Neuron (in vitro differentiated cells): ENCODE data around the gene SH3BP4.

Source experiments
- H2AFZ ChIP-seq: one replicate; pipeline ENCODE4 v1.6.1; 2013; ENCODE audit warnings: low read depth, mild to moderate bottlenecking, inconsistent platforms, low read length, moderate library complexity
- H3K27me3 ChIP-seq: one replicate; pipeline ENCODE4 v1.6.1; 2013; ENCODE audit warnings: low read length; ENCODE audit not compliant: insufficient read depth
- H3K36me3 ChIP-seq: one replicate; pipeline ENCODE4 v1.6.1; 2013; ENCODE audit warnings: low read length; ENCODE audit not compliant: insufficient read depth
- H3K4me1 ChIP-seq: one replicate; pipeline ENCODE4 v1.6.1; 2013; ENCODE audit warnings: low read length; ENCODE audit not compliant: insufficient read depth
- H3K4me3 ChIP-seq: 2 replicates; pipeline ENCODE4 v1.5.1; 2013; ENCODE audit warnings: mild to moderate bottlenecking, low read length, moderate library complexity
- H3K9me3 ChIP-seq: one replicate; pipeline ENCODE4 v1.6.1; 2013; ENCODE audit warnings: low read length

SH3BP4 gene

GRCh38 chr2:234994438-234995321 lies 42.9 kb downstream of the SH3BP4 start:
- Histone ChIP-seq H3K4me1 (peaks cover 42% of the 10 kb centered on the region), H3K27me3 (no peaks in the 10 kb centered on the region), H3K4me3 (no peak overlapping the region), H3K36me3 (peaks cover 57% of the 10 kb centered on the region), H3K9me3 (peaks cover 21% of the 10 kb centered on the region), H2AFZ (no peak overlapping the region)

DNA sequence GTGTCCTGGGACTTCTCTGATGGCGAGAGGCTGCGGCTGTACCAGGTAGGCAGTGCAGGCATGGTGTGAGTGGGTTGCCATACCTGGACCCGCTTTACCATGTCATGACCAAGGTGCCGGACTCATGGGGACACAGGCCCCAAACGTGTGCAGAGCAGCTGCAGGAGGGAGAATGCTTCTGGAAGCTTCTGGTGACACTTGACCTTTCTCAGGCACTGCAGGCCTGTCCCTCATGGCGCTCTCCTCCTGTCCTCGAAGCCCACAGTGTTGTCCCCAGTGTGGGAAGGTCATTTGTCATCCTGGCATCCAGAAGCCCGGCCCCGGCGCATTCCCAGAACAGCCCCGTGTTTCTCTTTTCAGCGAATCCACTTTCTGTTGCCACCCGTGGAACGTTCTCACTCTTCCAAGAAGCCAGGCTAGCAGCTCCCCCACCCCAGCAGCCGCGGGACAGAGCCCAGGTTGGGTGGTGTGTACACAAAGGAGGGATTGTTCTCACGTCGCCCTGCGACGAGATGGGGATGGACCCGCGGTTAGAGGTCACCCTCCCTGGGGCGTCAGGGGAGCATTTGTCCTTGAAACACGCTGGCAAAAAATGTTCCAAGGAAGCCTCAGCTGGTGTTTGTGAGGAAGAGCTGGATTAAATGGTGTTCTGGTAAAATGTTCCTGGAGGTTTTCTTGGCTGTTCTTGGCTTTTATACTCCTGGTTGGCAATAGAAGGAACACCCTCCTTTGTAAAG lies 43.7 kb downstream of the SH3BP4 start:
- Histone ChIP-seq H3K4me1 (peaks cover 42% of the 10 kb centered on the region), H3K36me3 (peaks cover 65% of the 10 kb centered on the region), H3K9me3 (peaks cover 25% of the 10 kb centered on the region), H2AFZ (no peak overlapping the region), H3K4me3 (no peak overlapping the region), H3K27me3 (no peaks in the 10 kb centered on the region)

GRCh38 chr2:234996069-234996940 lies 44.5 kb downstream of the SH3BP4 start:
- H3K4me3 ChIP-seq: no peak overlapping the region
- H3K4me1 ChIP-seq: peaks cover 42% of the 10 kb centered on the region
- H3K9me3 ChIP-seq: peaks cover 27% of the 10 kb centered on the region
- H3K27me3 ChIP-seq: no peaks in the 10 kb centered on the region
- H3K36me3 ChIP-seq: peaks cover 66% of the 10 kb centered on the region
- no peak overlapping the region for H2AFZ ChIP-seq

DNA sequence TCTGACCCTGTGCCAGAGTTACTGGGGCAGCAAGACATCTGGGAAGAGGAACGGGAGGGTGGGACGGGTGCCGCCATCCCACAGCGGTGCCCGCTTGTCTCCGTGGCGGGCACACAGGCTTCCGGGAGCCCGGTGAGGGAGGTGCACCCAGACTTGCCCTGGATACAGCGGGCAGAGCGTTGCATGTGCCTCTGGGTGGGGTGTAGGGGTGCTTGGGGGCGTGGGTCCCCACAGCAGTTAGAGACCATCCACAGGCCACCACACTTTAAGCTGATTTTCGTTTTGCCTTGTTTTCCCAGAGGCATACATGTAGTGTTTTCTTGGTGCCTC lies 45.1 kb downstream of the SH3BP4 start:
- H3K4me1 ChIP-seq: peaks cover 42% of the 10 kb centered on the region
- H3K9me3 ChIP-seq: peaks cover 28% of the 10 kb centered on the region
- H3K36me3 ChIP-seq: peaks cover 67% of the 10 kb centered on the region
- no peak overlapping the region for H2AFZ ChIP-seq
- no peak overlapping the region for H3K4me3 ChIP-seq
- no peaks in the 10 kb centered on the region for H3K27me3 ChIP-seq

DNA sequence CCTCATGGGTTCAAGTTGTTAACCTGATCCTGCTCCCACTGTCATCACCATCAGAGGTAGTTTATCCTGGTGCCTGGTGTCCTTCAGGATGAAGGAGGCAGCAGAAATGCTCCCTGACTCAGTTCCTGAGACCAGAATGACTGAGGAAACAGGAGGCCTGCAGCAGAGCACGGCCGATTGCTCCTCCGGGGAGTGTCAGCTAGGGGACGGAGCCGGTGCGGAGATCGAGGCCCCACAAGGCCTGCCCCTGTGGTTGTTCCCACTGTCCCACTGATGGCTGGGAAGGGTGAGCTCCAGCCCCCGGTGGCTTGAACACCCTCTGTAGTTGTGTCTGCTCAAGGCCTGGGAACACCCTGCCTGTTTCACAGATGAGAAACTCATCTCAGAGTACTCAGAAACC lies 45.6 kb downstream of the SH3BP4 start:
- H3K36me3 ChIP-seq: peaks cover 68% of the 10 kb centered on the region
- no peak overlapping the region for H2AFZ ChIP-seq
- H3K4me1 ChIP-seq: peaks cover 42% of the 10 kb centered on the region
- no peaks in the 10 kb centered on the region for H3K27me3 ChIP-seq
- H3K4me3 ChIP-seq: no peak overlapping the region
- peaks cover 28% of the 10 kb centered on the region for H3K9me3 ChIP-seq

GRCh38 chr2:234998404-234999211 lies 46.8 kb downstream of the SH3BP4 start:
- no peaks in the 10 kb centered on the region for H3K27me3 ChIP-seq
- H3K4me1 ChIP-seq: peaks cover 37% of the 10 kb centered on the region
- H3K4me3 ChIP-seq: no peak overlapping the region
- no peak overlapping the region for H2AFZ ChIP-seq
- peaks cover 74% of the 10 kb centered on the region for H3K36me3 ChIP-seq
- peaks cover 19% of the 10 kb centered on the region for H3K9me3 ChIP-seq

DNA sequence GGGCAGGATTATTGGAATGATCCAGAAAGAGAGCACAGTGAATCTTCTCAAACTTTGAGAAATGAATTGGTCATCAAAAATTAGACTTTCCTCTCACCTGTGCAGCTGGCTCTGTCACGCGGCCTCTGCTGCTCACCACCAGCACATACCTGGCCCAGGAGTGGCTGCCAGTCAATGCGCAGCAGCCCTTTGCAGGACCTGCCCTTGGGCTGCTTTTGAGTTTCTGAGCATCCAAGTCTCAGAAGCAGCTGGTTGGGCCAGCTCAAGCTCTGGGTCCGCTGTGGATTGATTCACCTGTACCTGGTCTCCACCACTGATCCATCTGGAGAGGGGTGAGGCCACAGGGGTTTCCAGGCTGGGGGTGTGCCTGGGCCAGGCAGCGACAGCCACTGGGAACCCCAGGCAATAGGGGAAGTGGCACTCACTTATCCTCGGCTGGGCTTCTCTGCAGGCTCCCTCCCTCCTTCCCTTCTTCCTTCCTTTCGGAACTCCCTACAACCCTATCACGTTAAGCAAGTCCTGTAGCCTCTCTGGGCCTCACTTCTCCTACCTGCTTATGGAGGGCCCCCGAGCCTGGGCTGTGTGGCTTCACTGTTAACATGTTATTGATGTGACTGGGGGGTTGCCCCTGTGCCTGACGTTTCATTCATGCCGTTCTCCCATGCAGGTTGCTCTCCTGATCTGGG lies 48.1 kb downstream of the SH3BP4 start:
- H3K4me1 ChIP-seq: peaks cover 26% of the 10 kb centered on the region
- peaks cover 72% of the 10 kb centered on the region for H3K36me3 ChIP-seq
- H3K27me3 ChIP-seq: no peaks in the 10 kb centered on the region

DNA sequence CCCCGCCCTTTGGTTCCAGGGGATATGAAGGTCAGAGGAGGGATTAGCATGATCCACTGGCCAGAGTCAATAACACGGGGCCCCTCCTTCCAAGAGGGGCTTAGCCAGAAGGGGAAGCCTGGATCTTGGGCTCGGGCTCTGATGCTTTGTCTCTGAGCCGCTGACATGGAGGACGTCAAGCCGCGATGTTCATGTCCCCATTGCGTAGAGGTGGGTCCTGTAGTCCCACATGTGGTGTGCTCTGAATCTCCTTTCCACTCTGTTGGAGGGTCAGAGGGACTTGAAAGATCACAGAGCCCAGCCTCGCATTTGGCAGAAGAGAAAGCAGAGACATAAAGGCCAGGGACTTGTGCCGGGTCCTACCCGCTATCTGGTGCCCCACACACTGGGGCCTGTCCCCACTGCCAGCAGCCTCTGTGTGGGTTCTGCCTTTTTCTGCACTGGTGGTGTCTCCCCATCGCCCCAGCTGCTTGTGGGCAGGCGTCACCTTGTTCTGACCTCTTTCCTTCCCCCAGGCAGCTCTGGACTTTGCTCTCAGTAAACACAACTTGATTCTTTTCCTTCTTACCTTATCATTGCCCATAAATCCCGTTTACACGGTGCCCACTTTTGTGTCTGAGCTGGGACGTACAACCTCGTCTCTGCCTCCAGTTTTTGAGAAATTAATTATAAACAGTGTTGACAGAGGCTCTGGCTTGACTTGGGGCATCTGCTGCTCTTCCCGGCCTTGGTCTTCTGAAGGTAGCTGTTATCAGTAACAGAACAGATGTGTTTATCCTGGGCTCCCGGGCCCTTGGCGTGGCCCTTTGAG lies 48.8 kb downstream of the SH3BP4 start:
- Histone ChIP-seq H2AFZ (no peak overlapping the region), H3K9me3 (peaks cover 19% of the 10 kb centered on the region), H3K27me3 (no peaks in the 10 kb centered on the region), H3K36me3 (peaks cover 64% of the 10 kb centered on the region), H3K4me1 (peaks cover 26% of the 10 kb centered on the region), H3K4me3 (no peak overlapping the region)

More for the DNA sequence above, 48.1 kb downstream of the SH3BP4 start:
- Histone ChIP-seq H3K9me3 (peaks cover 19% of the 10 kb centered on the region), H2AFZ (no peak overlapping the region), H3K4me3 (no peak overlapping the region)

GRCh38 chr2:235001237-235002133 lies 49.7 kb downstream of the SH3BP4 start:
- Histone ChIP-seq H3K4me3 (no peak overlapping the region), H3K4me1 (peaks cover 25% of the 10 kb centered on the region), H3K9me3 (peaks cover 19% of the 10 kb centered on the region), H3K36me3 (peaks cover 57% of the 10 kb centered on the region), H3K27me3 (no peaks in the 10 kb centered on the region), H2AFZ (no peak overlapping the region)

DNA sequence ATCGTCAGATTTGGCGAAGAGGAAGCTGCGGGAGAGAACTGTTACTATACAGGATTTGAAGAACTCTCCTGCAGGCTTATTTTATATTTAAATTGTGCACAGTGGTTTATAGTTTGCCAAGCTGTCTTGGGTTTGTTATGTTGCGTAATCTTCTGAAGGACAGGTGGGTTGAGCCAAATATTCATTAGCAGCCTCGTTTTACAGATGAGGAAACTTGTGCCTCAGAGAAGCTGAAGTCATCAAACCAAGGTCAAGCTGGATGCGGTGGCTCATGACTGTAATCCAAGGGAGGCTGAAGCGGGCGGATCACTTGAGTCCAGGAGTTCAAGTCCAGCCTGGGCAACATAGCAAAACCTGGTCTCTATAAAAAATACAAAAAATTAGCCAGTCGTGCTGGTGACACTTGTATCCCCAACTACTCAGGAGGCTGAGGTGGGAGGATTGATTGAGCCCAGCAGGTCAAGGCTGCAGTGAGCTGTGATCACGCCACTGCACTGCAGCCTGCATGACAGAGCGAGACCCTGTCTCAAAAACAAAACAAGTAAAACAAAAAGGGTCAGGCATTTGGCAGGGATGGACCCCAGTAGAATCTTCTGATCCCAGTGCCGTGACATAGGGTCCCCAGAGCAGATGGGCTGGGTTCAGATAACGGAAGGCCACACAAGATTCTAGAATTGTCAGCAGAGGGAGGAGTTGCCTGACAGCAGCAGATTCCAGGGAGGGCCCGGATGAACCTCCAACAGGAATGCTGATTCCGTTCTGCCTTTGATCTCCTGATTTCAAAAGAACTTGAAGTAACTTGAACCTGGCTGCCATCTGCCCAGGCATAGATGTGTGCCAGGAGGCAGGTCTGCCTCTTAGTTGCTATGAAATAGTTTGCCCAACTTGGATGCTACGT lies 50.6 kb downstream of the SH3BP4 start:
- Histone ChIP-seq H3K9me3 (peaks cover 17% of the 10 kb centered on the region), H3K4me1 (peaks cover 23% of the 10 kb centered on the region), H2AFZ (no peak overlapping the region), H3K27me3 (no peaks in the 10 kb centered on the region), H3K36me3 (peaks cover 50% of the 10 kb centered on the region), H3K4me3 (no peak overlapping the region)
